ENCODE measurements around the gene FTCD. TPM values are rescaled to one million over a fixed set of nuclear protein-coding genes. Genes with fewer than 3 reads are reported as not detected.

The FTCD gene
- total RNA-seq, 1 donor from 2014 or later = not detected

DNA sequence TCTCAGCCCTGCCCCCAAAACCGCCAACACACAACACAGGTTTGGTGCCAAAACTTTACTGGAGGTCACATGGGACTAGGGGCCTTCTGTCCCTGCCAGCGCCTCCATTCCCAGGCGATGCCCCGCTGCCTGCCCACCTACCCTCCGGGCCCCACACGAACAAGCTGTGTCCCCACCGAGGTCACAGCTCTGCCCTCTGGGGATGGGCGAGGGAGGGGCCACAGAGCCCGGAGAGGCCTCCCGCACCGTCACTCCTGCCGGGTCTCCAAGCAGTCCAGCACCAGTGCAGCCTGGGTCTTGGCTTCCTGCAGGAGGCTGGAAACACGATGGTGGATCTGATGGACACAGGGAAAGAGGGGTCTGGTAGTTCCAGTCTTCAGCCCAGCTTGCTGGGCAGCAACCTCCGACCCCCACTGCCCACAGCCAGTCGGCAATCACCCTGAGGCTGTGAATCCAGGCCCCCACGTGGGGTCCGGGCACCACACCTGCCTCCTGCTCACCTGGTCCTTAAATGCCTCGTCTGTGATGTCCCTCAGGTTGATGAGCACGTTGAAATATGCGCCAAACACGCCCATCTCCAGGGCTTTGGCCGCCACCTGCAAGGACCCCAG lies 18.5 kb downstream of the FTCD start:
- Histone ChIP-seq H3K27me3 (no peaks in the 10 kb centered on the region), H3K27ac (no peak overlapping the region), H3K4me1 (no peaks in the 10 kb centered on the region), H3K36me3 (no peaks in the 10 kb centered on the region), H3K4me3 (no peak overlapping the region), H3K9me3 (no peaks in the 10 kb centered on the region)
- intact Hi-C loops (cut with DNase I) = no loop called here
- no peak for DNase-seq (ENCODE audit: extremely low spot score in 2 of 2)
- TF ChIP-seq, protein P1, sequence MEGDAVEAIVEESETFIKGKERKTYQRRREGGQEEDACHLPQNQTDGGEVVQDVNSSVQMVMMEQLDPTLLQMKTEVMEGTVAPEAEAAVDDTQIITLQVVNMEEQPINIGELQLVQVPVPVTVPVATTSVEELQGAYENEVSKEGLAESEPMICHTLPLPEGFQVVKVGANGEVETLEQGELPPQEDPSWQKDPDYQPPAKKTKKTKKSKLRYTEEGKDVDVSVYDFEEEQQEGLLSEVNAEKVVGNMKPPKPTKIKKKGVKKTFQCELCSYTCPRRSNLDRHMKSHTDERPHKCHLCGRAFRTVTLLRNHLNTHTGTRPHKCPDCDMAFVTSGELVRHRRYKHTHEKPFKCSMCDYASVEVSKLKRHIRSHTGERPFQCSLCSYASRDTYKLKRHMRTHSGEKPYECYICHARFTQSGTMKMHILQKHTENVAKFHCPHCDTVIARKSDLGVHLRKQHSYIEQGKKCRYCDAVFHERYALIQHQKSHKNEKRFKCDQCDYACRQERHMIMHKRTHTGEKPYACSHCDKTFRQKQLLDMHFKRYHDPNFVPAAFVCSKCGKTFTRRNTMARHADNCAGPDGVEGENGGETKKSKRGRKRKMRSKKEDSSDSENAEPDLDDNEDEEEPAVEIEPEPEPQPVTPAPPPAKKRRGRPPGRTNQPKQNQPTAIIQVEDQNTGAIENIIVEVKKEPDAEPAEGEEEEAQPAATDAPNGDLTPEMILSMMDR (IDR thresholded peaks at IDR 0.05) = no peak
- TF ChIP-seq POLR2AphosphoS5 (IDR thresholded peaks at IDR 0.05; ENCODE audit: insufficient read depth in 1 of 2, low read depth in 1 of 2) = no peak
- TF ChIP-seq POLR2A (IDR thresholded peaks at IDR 0.05) = no peak

GRCh38 chr21:46135782-46136395 lies 19.5 kb downstream of the FTCD start:
- Histone ChIP-seq H3K4me3 (no peak overlapping the region), H3K27ac (no peak overlapping the region), H3K4me1 (no peaks in the 10 kb centered on the region), H3K36me3 (no peaks in the 10 kb centered on the region), H3K9me3 (no peaks in the 10 kb centered on the region), H3K27me3 (no peaks in the 10 kb centered on the region)
- no peak for TF ChIP-seq POLR2A (IDR thresholded peaks at IDR 0.05)
- TF ChIP-seq POLR2AphosphoS5 (IDR thresholded peaks at IDR 0.05; ENCODE audit: insufficient read depth in 1 of 2, low read depth in 1 of 2) = no peak
- TF ChIP-seq, protein P1 (IDR thresholded peaks at IDR 0.05) = no peak
- intact Hi-C loops (cut with DNase I) = no loop called here
- no peak for DNase-seq (ENCODE audit: extremely low spot score in 2 of 2)

GRCh38 chr21:46131838-46132651 lies 23.3 kb downstream of the FTCD start:
- H3K27ac ChIP-seq = no peak overlapping the region
- DNase-seq (ENCODE audit: extremely low spot score in 2 of 2) = no peak
- no peaks in the 10 kb centered on the region for H3K27me3 ChIP-seq
- H3K9me3 ChIP-seq = no peaks in the 10 kb centered on the region
- H3K36me3 ChIP-seq = peaks cover 0 to 9% of the 10 kb centered on the region in 2 donors
- H3K4me3 ChIP-seq = no peak overlapping the region
- intact Hi-C loops (cut with DNase I) = no loop called here
- H3K4me1 ChIP-seq = no peaks in the 10 kb centered on the region
- TF ChIP-seq, protein P1 (IDR thresholded peaks at IDR 0.05) = no peak
- TF ChIP-seq POLR2AphosphoS5 (IDR thresholded peaks at IDR 0.05; ENCODE audit: insufficient read depth in 1 of 2, low read depth in 1 of 2) (peak in 1 of 2 donors; percentile 49), POLR2A (IDR thresholded peaks at IDR 0.05) (no peak)

- no peak overlapping the region for H3K27ac ChIP-seq
These were observed 23.9 kb downstream of the FTCD start for GRCh38 chr21:46131588-46131837.

More at GRCh38 chr21:46131588-46131837, 23.9 kb downstream of the FTCD start:
- Histone ChIP-seq H3K4me1 (no peaks in the 10 kb centered on the region), H3K4me3 (no peak overlapping the region), H3K9me3 (no peaks in the 10 kb centered on the region), H3K27me3 (no peaks in the 10 kb centered on the region), H3K36me3 (peaks cover 0 to 14% of the 10 kb centered on the region in 2 donors)
- TF ChIP-seq, protein P1 (IDR thresholded peaks at IDR 0.05) = no peak
- TF ChIP-seq POLR2AphosphoS5 (IDR thresholded peaks at IDR 0.05; ENCODE audit: insufficient read depth in 1 of 2, low read depth in 1 of 2) = no peak
- no peak for TF ChIP-seq POLR2A (IDR thresholded peaks at IDR 0.05)
- intact Hi-C loops (cut with DNase I) = no loop called here
- no peak for DNase-seq (ENCODE audit: extremely low spot score in 2 of 2)

Data from vagina (tissue), 2 donors.